GM08714 (cell line): ENCODE measurements around the gene HEXIM2.

Source experiments
- H3K4me3 ChIP-seq: fragments of 200-500 bp; sonication (Bioruptor generic); 2 replicates; pipeline ENCODE4 v1.5.1; 2014; ENCODE audit warnings: mild to moderate bottlenecking, low read length, inconsistent platforms
- ZNF274 ChIP-seq: IDR thresholded peaks from 2 replicates; pipeline ENCODE4 v1.6.1; 2012; ENCODE audit warnings: mild to moderate bottlenecking, low read depth, low read length

The HEXIM2 gene

GRCh38 chr17:45156242-45156641, 5.4 kb upstream of the HEXIM2 start:
- no peak for TF ChIP-seq ZNF274
- no peak overlapping the region for H3K4me3 ChIP-seq

GRCh38 chr17:45160447-45161287, 1.0 kb upstream of the HEXIM2 start:
- H3K4me3 ChIP-seq: peak overlapping the region; percentile 78
- TF ChIP-seq ZNF274: no peak

GRCh38 chr17:45162025-45162687, 481 bp downstream of the HEXIM2 start:
- no peak for TF ChIP-seq ZNF274
- H3K4me3 ChIP-seq: peak overlapping the region; percentile 52; the same call in 1 of the 2 replicates

GRCh38 chr17:45164734-45165269, 3.1 kb downstream of the HEXIM2 start:
- no peak overlapping the region for H3K4me3 ChIP-seq
- no peak for TF ChIP-seq ZNF274

- no peak overlapping the region for H3K4me3 ChIP-seq
- no peak for TF ChIP-seq ZNF274
Observed at GRCh38 chr17:45168991-45169752, 7.5 kb downstream of the HEXIM2 start.

- no peak overlapping the region for H3K4me3 ChIP-seq
- no peak for TF ChIP-seq ZNF274
Observed at GRCh38 chr17:45170280-45170930, 8.7 kb downstream of the HEXIM2 start.

- no peak for TF ChIP-seq ZNF274
Observed at GRCh38 chr17:45170931-45171337, 9.3 kb downstream of the HEXIM2 start.

GRCh38 chr17:45171338-45172231, 9.9 kb downstream of the HEXIM2 start:
- no peak overlapping the region for H3K4me3 ChIP-seq
- no peak for TF ChIP-seq ZNF274

More at GRCh38 chr17:45170931-45171337, 9.3 kb downstream of the HEXIM2 start:
- no peak overlapping the region for H3K4me3 ChIP-seq

GRCh38 chr17:45172232-45172540, 10.5 kb downstream of the HEXIM2 start:
- no peak for TF ChIP-seq ZNF274
- H3K4me3 ChIP-seq: no peak overlapping the region

- TF ChIP-seq ZNF274: no peak
- peak overlapping the region; percentile 0; the same call in 1 of the 2 replicates for H3K4me3 ChIP-seq
Observed at GRCh38 chr17:45172541-45173286, 11.0 kb downstream of the HEXIM2 start.

- no peak overlapping the region for H3K4me3 ChIP-seq
- TF ChIP-seq ZNF274: no peak
Observed at GRCh38 chr17:45175759-45176115, 14.1 kb downstream of the HEXIM2 start.

- H3K4me3 ChIP-seq: no peak overlapping the region
- TF ChIP-seq ZNF274: no peak
Observed at GRCh38 chr17:45177563-45177962, 15.9 kb downstream of the HEXIM2 start.
